Activated CD4-positive, alpha-beta T cell treated with anti-CD3 and anti-CD28 coated beads, Interleukin-2, amount 50 U/mL, for 1 hour (primary cell): ENCODE data around the gene SLC6A19.

Experiments used
- DNase-seq: peaks from one replicate; pipeline ENCODE4 v3.0.0-alpha.2; 2020

SLC6A19 gene

GRCh38 chr5:1270933-1271914 is 69.8 kb downstream of the SLC6A19 start:
- DNase-seq: no peak

GRCh38 chr5:1272201-1272600 is 70.8 kb downstream of the SLC6A19 start:
- DNase-seq: no peak

GRCh38 chr5:1273745-1274144 is 72.3 kb downstream of the SLC6A19 start:
- DNase-seq: no peak

DNA sequence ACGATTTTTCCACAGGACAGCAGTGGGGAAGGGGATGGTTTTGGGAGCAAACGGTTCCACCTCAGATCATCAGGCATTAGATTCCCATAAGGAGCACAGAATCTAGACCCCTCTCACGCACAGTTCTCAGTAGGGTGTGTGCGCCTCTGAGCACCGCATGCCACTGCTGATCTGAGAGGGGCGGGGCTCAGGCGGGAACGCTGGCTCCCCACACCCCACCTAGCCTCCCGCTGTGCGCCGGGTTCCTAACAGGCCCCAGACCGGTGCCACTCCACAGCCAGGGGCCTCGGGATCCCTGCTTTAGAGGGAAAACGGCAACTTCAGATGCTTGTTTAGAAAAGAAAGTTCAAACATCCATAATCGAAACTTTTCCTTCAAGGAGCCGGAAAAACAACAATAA is 73.1 kb downstream of the SLC6A19 start:
- DNase-seq: no peak
